Kidney epithelial cell (primary cell): Measurements from ENCODE around the gene GORAB. TPM values are rescaled to one million over a fixed set of nuclear protein-coding genes. Genes with fewer than 3 reads are reported as not detected.

Experiments used
- DNase-seq: peaks from one replicate; pipeline ENCODE4 v3.0.0-alpha.2; 2010; ENCODE audit warnings: low read depth
- H3K27me3 ChIP-seq: 2 replicates; pipeline ENCODE4 v1.6.0; 2011; ENCODE audit warnings: low read length; ENCODE audit not compliant: control insufficient read depth, insufficient read depth
- H3K36me3 ChIP-seq: 2 replicates; pipeline ENCODE4 v1.5.1; 2011; ENCODE audit warnings: low read length; ENCODE audit not compliant: control insufficient read depth, insufficient read depth
- H3K4me3 ChIP-seq: 2 replicates; pipeline ENCODE4 v1.5.1; 2011; ENCODE audit warnings: low read depth, mild to moderate bottlenecking, control low read depth, low read length
- CTCF ChIP-seq: IDR thresholded peaks from 2 replicates; pipeline ENCODE4 v1.5.1; 2011; ENCODE audit warnings: mild to moderate bottlenecking, moderate library complexity, low read length, control low read depth, inconsistent platforms; ENCODE audit not compliant: insufficient read depth, poor library complexity, severe bottlenecking
- total RNA-seq: library from RNA; depleted of rRNA; stranded (reverse); fragments of >200 nt; gene quantifications from 2 replicates; pipeline ENCODE4 v1.2.3, GENCODE V29; 2015

Gene GORAB
- total RNA-seq, 1 donor from 2014 or later, result 10.5 TPM

DNA sequence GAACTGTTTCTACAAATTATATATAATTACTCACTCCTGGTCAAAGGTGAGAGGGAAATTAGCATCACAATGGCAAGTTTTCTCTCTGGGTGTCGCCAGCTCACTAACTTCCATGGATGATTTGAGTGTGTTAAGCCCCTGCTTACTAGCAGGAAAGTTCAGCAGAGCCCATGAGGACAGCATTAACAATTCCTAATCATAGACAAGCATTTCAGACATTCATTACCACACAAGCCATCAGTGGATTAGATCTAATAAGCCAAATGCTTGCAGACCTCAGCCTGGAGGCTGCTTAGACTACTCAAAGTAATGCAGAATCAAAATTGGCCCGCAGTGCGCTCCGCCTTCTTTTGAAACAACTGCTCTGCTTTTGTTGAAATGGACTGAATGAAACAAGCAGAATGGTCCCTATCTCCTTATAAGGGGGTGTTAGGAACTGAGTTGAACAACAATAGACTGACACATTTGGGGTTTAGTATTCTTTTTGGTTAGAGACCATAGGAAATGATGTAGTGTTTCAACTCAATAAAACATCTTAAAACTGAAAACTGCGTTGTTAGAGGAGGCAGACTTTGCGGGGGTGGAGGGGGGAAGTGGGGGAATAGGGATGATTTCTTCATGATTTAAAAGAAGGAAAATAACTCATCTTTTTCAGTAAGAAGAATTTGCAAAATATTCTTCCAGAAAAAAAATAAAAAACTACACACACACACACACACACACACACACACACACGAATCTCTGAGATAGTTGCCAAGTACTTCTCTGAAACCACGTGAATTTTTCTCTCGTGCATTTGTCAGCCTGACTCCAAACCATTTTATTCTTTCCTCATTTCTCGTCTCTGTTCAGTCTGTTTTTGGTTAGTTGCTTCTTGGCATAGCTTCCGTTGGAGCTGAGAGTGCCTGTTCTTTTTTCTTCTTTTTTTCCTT is 54.6 kb downstream of the GORAB start:
- H3K27me3 ChIP-seq, result peaks cover 4% of the 10 kb centered on the region

DNA sequence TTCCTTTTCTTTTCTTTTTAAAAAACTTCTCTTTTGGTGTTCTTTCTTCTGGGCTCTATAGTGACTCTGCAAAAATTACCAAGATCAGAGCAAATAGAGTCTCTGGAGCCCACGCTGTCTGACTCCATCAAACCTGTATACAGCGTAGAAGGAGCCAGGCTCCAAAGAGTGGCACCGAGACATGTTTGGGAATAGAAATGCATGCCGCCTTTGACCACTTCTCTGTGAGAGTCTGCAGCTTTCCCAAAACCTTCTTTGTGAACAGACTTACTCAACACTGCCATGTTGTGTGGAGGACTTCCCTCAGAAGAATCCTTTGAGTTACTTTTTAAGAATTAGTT is 55.3 kb downstream of the GORAB start:
- no peak for TF ChIP-seq CTCF
- no peak overlapping the region for H3K4me3 ChIP-seq
- no peak for DNase-seq
- no peaks in the 10 kb centered on the region for H3K36me3 ChIP-seq
- H3K27me3 ChIP-seq, result peaks cover 4% of the 10 kb centered on the region

More for the DNA sequence above, 54.6 kb downstream of the GORAB start:
- no peaks in the 10 kb centered on the region for H3K36me3 ChIP-seq
- no peak for DNase-seq
- H3K4me3 ChIP-seq, result no peak overlapping the region
- TF ChIP-seq CTCF, result no peak

DNA sequence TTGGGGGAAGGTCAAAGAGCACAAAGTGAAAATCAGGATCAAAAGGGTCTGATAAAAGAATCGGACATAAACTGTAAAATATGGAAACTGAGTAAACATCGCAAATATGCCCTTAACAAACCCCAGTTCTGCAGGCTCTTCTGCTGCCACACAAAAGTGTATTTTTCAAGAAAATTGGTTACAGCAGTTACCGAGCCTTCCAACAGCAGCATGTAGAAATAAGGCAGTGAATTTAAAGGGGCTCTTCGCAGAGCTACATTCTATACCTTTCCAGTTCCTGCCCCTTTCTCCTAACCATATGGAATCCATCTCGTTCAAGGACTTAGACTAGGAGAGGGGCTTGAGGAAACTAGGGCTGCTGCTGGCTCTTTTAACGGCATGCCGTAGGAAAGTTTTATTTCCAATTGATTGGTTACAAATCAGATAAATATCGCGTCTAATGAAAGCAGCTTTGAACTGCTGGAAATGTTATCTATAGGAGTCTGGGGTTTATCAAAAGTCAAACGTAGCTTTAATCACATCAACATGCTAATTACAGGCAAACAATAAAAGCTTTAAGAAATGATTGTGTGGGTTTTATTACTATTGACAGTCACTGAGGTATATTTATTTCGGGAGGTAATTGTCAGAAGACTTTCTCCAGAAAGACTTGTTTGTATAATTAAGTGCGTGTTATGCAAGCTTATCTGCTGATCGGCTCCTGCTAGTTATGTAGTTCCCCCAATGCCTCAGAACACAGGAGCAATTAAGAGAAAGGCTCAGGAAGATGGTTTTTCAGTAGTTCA is 59.1 kb downstream of the GORAB start:
- no peak overlapping the region for H3K4me3 ChIP-seq
- TF ChIP-seq CTCF, result no peak
- H3K27me3 ChIP-seq, result peaks cover 6% of the 10 kb centered on the region
- no peaks in the 10 kb centered on the region for H3K36me3 ChIP-seq
- no peak for DNase-seq

DNA sequence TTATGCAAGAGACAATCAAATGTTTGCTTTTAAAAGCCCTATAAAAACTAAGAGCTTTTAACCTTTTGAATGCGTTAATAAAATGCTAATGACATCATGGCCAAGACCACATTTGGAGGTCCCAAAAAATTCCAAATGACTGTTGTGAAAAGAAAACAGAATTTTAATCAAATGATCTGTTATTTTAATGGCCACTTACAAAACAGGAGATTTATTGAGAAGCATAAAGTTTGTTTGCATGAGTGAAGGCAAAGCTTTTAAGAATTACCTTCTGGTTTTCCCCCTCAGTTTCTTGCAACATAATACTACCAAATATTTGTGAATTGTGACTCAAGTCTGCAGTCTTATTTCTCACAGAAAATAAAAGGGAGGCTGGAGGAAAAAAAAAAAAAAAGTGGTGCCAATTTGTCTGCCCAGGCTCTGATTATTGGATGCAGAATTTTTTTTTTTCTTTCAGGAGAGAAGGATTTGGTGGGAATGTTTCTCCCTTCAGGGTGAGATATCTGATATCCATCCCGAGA is 60.7 kb downstream of the GORAB start:
- H3K36me3 ChIP-seq, result no peaks in the 10 kb centered on the region
- DNase-seq, result no peak
- peaks cover 6% of the 10 kb centered on the region for H3K27me3 ChIP-seq
- no peak overlapping the region for H3K4me3 ChIP-seq
- TF ChIP-seq CTCF, result no peak

- peaks cover 6% of the 10 kb centered on the region for H3K27me3 ChIP-seq
- no peak for TF ChIP-seq CTCF
- no peak overlapping the region for H3K4me3 ChIP-seq
- DNase-seq, result no peak
- H3K36me3 ChIP-seq, result no peaks in the 10 kb centered on the region
These were observed 61.4 kb downstream of the GORAB start for GRCh38 chr1:170593173-170594011.
